ENCODE data around the gene GLE1. TPM values are rescaled to one million over a fixed set of nuclear protein-coding genes. Genes with fewer than 3 reads are reported as not detected.
A peak's percentile ranks its signal among the peaks of the same experiment; 100 is the strongest.

The GLE1 gene
- total RNA-seq, 1 experiment from 2014 or later, result 27.0 TPM

GRCh38 chr9:128495296-128495695, 9.2 kb upstream of the GLE1 start:
- Histone ChIP-seq H3K4me1 (ENCODE audit: insufficient read depth, low read length) (no peaks in the 10 kb centered on the region), H3K9me2 (replicated peaks; ENCODE audit: low read length) (no peaks in the 10 kb centered on the region), H3K4me3 (ENCODE audit: low read length) (no peak overlapping the region), H3K27ac (ENCODE audit: low read length) (no peak overlapping the region), H4K20me1 (ENCODE audit: low read length) (no peaks in the 10 kb centered on the region), H3F3A (ENCODE audit: low read length, unreplicated experiment) (no peaks in the 10 kb centered on the region), H3K9me3 (ENCODE audit: low read length) (no peaks in the 10 kb centered on the region), H3K79me2 (ENCODE audit: low read length) (no peaks in the 10 kb centered on the region), H2AFZ (ENCODE audit: low read length) (no peak overlapping the region), H3K36me3 (ENCODE audit: low read depth, low read length) (peaks cover 2% of the 10 kb centered on the region; the same call in 1 of the 2 replicates), H3K4me2 (ENCODE audit: low read length) (no peak overlapping the region), H3K27me3 (ENCODE audit: low read length) (no peaks in the 10 kb centered on the region), H3K9ac (ENCODE audit: low read length) (no peak overlapping the region)
- intact Hi-C loops (cut with micrococcal nuclease), result no loop called here
- POLR2A ChIA-PET (ENCODE audit: unreplicated experiment), result no interaction called here
- no peak for DNase-seq
- no peak for ATAC-seq
- BruUV-seq (replicated peaks), result no TSS peak
- CTCF ChIA-PET, result interaction anchor here (0.6 kb wide), 1 partner anchor 85 kb away, joined by 3 read pairs; no protein-coding TSS in a partner anchor
- TF ChIP-seq EZH2phosphoT487 (IDR thresholded peaks at IDR 0.05; ENCODE audit: borderline replicate concordance, low read length) (no peak), EZH2 (IDR thresholded peaks at IDR 0.05; ENCODE audit: low read length, unreplicated experiment) (no peak)
- TF ChIP-seq, protein P1, sequence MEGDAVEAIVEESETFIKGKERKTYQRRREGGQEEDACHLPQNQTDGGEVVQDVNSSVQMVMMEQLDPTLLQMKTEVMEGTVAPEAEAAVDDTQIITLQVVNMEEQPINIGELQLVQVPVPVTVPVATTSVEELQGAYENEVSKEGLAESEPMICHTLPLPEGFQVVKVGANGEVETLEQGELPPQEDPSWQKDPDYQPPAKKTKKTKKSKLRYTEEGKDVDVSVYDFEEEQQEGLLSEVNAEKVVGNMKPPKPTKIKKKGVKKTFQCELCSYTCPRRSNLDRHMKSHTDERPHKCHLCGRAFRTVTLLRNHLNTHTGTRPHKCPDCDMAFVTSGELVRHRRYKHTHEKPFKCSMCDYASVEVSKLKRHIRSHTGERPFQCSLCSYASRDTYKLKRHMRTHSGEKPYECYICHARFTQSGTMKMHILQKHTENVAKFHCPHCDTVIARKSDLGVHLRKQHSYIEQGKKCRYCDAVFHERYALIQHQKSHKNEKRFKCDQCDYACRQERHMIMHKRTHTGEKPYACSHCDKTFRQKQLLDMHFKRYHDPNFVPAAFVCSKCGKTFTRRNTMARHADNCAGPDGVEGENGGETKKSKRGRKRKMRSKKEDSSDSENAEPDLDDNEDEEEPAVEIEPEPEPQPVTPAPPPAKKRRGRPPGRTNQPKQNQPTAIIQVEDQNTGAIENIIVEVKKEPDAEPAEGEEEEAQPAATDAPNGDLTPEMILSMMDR (conservative IDR thresholded peaks at IDR 0.05; ENCODE audit: low read depth, low read length), result no peak

- H3K27me3 ChIP-seq (ENCODE audit: low read length), result no peaks in the 10 kb centered on the region
- TF ChIP-seq, protein P1 (conservative IDR thresholded peaks at IDR 0.05; ENCODE audit: low read depth, low read length), result 0 out of 2 replicates have a peak, but pooled peaks have one; percentile 11
- TF ChIP-seq EZH2phosphoT487 (IDR thresholded peaks at IDR 0.05; ENCODE audit: borderline replicate concordance, low read length) (no peak), EZH2 (IDR thresholded peaks at IDR 0.05; ENCODE audit: low read length, unreplicated experiment) (no peak)
- intact Hi-C loops (cut with micrococcal nuclease), result no loop called here
- BruUV-seq (replicated peaks), result no TSS peak
- no peak overlapping the region for H3K4me3 ChIP-seq (ENCODE audit: low read length)
- peaks cover 2% of the 10 kb centered on the region; the same call in 1 of the 2 replicates for H3K36me3 ChIP-seq (ENCODE audit: low read depth, low read length)
- no peaks in the 10 kb centered on the region for H3K9me3 ChIP-seq (ENCODE audit: low read length)
- ATAC-seq (no peak), DNase-seq (peak; percentile 11)
- H3K9me2 ChIP-seq (replicated peaks; ENCODE audit: low read length), result no peaks in the 10 kb centered on the region
- no peak overlapping the region for H2AFZ ChIP-seq (ENCODE audit: low read length)
- no peak overlapping the region for H3K27ac ChIP-seq (ENCODE audit: low read length)
- H3K4me1 ChIP-seq (ENCODE audit: insufficient read depth, low read length), result no peaks in the 10 kb centered on the region
- H3K4me2 ChIP-seq (ENCODE audit: low read length), result no peak overlapping the region
- no peaks in the 10 kb centered on the region for H3K79me2 ChIP-seq (ENCODE audit: low read length)
- CTCF ChIA-PET, result interaction anchor here (0.6 kb wide), 1 partner anchor 86 kb away, joined by 3 read pairs; no protein-coding TSS in a partner anchor
- POLR2A ChIA-PET (ENCODE audit: unreplicated experiment), result no interaction called here
- H3F3A ChIP-seq (ENCODE audit: low read length, unreplicated experiment), result no peaks in the 10 kb centered on the region
- H4K20me1 ChIP-seq (ENCODE audit: low read length), result no peaks in the 10 kb centered on the region
- no peak overlapping the region for H3K9ac ChIP-seq (ENCODE audit: low read length)
Observed at GRCh38 chr9:128495804-128496417, 8.6 kb upstream of the GLE1 start.
